ENCODE results near the gene ETFB.

ETFB gene

DNA sequence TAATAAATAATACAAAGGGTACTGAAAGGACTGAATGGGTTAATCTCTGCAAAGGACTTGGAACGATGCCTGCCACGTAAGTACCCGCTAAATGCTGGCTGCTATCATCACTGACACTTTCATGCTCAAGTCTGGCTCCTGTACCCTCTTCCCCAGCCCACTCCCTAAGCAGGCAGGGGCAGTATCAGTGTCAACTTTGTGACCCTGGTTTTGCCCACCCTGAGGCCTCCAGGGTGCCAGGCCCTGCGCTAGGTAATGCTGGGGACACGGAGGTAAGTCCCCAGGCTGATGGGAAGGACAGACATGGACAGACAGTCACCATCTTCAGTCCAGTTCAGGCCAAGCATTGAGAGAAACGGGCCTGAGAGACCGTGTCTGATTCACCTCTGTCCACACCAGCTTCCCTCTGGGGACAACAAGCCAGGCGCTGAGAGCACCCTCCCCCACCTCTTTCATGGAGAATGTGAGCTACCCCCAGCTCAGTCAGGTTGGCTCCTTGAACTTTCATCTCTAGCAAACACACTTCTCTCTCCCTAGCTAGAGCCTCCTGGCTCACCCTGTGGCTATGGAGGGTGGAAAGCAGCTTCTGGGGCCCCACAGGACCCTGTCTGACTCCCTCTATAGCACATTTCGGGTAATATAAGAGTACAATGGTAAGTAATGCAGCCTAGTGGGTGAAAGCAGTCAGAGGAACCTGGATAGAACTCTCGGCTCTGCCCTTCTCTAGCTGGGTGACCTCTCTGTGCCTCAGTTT is 800 bp downstream of the ETFB start:
- DNase-seq (ENCODE audit: low read depth) = peak; percentile 64
- H3K4me3 ChIP-seq (ENCODE audit: low read depth, low read length) = peak overlapping the region; percentile 73
- TF ChIP-seq POLR2A (IDR thresholded peaks at IDR 0.05; ENCODE audit: extremely low read depth, insufficient read length) (no peak), MYC (IDR thresholded peaks at IDR 0.05; ENCODE audit: low read depth, low read length) (no peak)
- TF ChIP-seq, protein P1, sequence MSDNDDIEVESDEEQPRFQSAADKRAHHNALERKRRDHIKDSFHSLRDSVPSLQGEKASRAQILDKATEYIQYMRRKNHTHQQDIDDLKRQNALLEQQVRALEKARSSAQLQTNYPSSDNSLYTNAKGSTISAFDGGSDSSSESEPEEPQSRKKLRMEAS (IDR thresholded peaks at IDR 0.05; ENCODE audit: low read depth, low read length) = no peak
- TF ChIP-seq, protein P2, sequence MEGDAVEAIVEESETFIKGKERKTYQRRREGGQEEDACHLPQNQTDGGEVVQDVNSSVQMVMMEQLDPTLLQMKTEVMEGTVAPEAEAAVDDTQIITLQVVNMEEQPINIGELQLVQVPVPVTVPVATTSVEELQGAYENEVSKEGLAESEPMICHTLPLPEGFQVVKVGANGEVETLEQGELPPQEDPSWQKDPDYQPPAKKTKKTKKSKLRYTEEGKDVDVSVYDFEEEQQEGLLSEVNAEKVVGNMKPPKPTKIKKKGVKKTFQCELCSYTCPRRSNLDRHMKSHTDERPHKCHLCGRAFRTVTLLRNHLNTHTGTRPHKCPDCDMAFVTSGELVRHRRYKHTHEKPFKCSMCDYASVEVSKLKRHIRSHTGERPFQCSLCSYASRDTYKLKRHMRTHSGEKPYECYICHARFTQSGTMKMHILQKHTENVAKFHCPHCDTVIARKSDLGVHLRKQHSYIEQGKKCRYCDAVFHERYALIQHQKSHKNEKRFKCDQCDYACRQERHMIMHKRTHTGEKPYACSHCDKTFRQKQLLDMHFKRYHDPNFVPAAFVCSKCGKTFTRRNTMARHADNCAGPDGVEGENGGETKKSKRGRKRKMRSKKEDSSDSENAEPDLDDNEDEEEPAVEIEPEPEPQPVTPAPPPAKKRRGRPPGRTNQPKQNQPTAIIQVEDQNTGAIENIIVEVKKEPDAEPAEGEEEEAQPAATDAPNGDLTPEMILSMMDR (IDR thresholded peaks at IDR 0.05; ENCODE audit: low read depth, low read length) = no peak

DNA sequence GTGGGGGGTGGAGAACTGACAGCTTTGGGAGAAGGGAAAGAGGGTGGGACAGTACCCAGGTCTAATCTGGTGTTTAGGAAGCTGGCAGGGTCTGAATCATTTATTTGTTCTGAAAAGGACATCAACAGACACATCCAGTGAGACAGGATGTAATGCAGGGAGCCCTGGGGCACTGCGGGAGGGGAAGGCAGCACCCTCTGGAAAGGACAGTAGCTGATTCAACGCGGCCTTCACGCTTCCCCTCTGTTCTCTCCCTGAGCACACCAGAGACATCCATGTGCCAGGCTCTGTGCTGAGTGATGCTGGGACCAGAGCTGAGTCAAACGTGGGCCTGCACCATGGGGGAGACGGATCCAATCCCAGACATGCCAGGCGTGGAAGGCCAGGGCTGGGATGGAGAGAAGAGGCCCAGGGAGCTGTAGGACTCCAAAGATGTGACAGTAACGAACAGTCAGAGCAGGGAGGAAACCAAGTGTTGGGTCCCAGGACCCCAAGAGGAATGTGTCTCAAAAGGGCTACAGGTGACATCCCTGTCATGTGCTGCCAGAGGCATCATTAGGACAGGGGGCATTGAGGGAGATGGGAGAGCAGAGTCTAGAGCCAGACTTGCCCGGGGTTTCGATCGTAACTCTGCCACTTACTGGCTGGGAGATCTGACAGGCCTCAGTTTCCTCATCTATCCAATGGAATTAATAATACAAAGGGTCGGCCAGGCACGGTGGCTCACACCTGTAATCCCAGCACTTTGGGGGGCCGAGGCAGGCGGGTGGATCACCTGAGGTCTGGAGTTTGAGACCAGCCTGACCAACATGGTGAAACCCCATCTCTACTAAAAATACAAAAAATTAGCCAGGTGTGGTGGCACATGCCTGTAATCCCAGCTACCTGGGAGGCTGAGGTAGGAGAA is 1.7 kb downstream of the ETFB start:
- TF ChIP-seq, protein P2 (IDR thresholded peaks at IDR 0.05; ENCODE audit: low read depth, low read length) = no peak
- TF ChIP-seq POLR2A (IDR thresholded peaks at IDR 0.05; ENCODE audit: extremely low read depth, insufficient read length) = no peak
- TF ChIP-seq, protein P1 (IDR thresholded peaks at IDR 0.05; ENCODE audit: low read depth, low read length) = no peak
- TF ChIP-seq MYC (IDR thresholded peaks at IDR 0.05; ENCODE audit: low read depth, low read length) = no peak

DNA sequence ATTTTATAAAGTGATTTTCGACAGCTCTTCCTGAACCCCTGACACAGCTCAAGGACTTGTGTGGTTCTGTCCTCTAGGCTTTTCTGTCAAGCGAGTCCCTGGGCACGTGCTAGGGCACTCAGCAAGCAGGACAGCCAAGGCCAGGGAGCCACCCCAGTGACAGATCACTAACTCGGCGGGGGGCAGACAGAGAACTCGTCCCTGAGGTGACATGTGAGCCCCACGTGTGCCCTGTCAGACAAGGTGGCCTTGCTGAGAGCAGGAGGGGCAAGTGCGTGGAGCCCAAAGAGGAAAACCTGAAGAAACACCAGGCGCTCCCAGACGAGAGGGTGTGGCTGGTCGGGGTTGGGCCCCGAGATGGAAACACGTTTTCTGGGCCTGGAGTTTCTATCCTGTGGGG is 4.9 kb downstream of the ETFB start:
- no peak overlapping the region for H3K4me3 ChIP-seq (ENCODE audit: low read depth, low read length)
- DNase-seq (ENCODE audit: low read depth) = no peak
- TF ChIP-seq, protein P2 (IDR thresholded peaks at IDR 0.05; ENCODE audit: low read depth, low read length) = no peak
- TF ChIP-seq MYC (IDR thresholded peaks at IDR 0.05; ENCODE audit: low read depth, low read length) (no peak), POLR2A (IDR thresholded peaks at IDR 0.05; ENCODE audit: extremely low read depth, insufficient read length) (no peak)

More for the DNA sequence above, 1.7 kb downstream of the ETFB start:
- DNase-seq (ENCODE audit: low read depth) = no peak
- no peak overlapping the region for H3K4me3 ChIP-seq (ENCODE audit: low read depth, low read length)

DNA sequence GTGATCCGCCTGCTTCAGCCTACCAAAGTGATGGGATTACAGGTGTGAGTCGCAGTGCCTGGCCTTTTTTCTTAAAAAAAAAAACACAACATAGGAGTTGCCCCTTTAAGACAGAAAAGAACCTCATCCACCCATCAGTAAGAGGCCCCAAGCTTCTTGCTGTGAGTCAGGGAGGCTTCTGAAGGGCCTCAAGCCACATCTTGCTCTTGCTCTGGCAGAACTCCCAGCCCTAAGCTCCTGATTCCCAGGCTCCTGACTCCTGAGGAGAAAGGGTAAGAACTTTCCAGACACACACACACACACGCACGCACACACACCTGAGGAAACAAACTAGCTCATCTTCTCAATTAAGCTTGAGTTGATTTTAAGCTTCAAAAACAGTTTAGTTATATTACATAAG is 6.9 kb downstream of the ETFB start:
- DNase-seq (ENCODE audit: low read depth) = no peak
- no peak for TF ChIP-seq POLR2A (IDR thresholded peaks at IDR 0.05; ENCODE audit: extremely low read depth, insufficient read length)
- TF ChIP-seq, protein P2 (IDR thresholded peaks at IDR 0.05; ENCODE audit: low read depth, low read length) = no peak
- TF ChIP-seq, protein P1 (IDR thresholded peaks at IDR 0.05; ENCODE audit: low read depth, low read length) = no peak
- no peak for TF ChIP-seq MYC (IDR thresholded peaks at IDR 0.05; ENCODE audit: low read depth, low read length)
- H3K4me3 ChIP-seq (ENCODE audit: low read depth, low read length) = no peak overlapping the region

DNA sequence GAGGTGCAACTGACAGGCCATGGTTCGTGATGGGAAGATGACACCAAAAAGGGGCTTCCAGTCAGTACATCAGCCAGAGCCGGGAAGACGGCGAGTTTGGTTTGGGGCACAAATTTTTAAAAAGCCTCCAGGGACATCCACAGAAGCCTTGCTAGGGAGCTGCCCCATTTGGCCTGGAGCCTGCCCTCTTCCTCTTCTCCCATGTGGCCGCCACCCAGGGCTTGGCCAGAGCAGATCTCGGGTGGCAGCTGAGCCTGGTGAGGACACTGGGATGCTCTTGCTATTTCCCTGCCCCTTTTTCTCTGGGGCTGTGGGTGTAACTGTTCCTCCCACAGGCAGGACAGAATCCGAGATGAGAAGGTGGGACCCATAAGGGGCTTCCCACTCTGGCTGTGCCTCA is 8.2 kb downstream of the ETFB start:
- TF ChIP-seq, protein P2 (IDR thresholded peaks at IDR 0.05; ENCODE audit: low read depth, low read length) = no peak
- TF ChIP-seq, protein P1 (IDR thresholded peaks at IDR 0.05; ENCODE audit: low read depth, low read length) = no peak
- TF ChIP-seq MYC (IDR thresholded peaks at IDR 0.05; ENCODE audit: low read depth, low read length) = no peak
- TF ChIP-seq POLR2A (IDR thresholded peaks at IDR 0.05; ENCODE audit: extremely low read depth, insufficient read length) = no peak
- H3K4me3 ChIP-seq (ENCODE audit: low read depth, low read length) = no peak overlapping the region
- DNase-seq (ENCODE audit: low read depth) = no peak
